ENCODE results near the gene IQSEC2.

The IQSEC2 gene

DNA sequence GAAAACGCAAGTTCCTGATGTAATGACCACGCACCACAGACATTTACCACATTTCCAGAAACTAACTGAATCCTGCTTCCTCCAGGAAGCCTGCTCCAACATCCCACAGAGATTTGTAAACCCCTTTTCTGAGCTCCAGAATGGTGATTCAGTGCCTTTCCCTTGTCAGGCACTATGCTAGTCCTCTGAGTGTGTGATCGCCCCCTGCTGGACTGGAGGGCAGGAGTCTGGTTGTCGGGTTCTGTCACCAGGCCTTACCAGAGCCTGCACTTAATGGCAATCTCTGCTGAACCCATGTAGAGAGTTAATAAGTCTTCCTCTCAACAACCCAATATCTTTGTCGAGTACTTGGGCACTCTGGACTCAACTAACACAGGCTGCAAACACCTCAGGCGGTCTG is 41.9 kb downstream of the IQSEC2 start:
- peak; percentile 70 for DNase-seq

DNA sequence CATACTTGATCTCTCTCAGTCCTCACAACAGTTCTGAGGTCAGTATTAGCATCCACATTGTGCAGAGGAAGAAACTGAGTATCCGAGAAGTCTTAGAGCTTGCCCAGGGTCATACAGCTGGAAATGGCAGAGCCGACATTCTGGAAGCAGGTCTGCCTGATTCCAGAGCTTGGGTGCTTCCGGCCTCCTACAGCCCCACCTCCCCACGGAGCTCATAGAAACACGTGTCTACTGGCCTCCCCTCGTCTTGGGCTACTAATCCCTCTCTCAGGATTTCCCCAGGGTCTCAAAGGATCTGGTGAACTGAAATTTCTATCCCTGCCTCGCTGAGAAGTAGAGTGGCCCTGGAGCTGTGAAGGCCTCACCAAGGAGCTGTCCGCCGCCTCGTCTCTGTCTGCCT is 44.3 kb downstream of the IQSEC2 start:
- DNase-seq = no peak

DNA sequence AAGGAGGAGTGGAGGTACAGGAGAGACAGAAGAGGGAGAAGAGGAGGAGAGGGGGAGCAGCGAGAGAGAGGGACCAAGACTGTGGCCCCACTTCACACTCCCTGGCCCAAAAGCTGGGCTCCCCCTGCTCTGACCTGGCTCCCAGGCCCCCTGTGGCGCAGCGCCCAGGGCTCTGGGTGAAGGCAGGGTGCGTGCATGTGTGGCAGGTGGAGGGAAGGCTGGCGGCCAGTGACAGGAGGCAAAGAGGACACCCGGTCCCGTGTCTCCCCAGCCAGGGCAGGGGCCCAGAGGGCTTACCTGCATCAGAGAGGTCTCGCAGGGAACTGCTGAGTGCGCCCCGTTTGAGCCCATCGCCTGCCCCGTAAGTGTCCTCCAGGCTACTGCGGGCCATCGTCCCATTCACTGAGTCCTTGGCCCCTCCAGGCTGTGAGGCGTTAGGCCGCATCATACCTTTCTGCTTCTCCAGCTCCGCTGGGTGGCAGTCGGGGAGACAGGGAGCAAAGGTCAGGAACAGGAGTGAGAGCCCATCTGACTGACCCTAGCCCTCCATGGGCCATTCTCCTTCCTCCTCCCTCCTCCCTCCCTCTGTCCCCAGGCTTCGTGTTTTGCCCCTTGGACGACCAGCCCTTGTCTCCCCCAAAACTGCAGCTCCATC is 45.2 kb downstream of the IQSEC2 start:
- no peak for DNase-seq

DNA sequence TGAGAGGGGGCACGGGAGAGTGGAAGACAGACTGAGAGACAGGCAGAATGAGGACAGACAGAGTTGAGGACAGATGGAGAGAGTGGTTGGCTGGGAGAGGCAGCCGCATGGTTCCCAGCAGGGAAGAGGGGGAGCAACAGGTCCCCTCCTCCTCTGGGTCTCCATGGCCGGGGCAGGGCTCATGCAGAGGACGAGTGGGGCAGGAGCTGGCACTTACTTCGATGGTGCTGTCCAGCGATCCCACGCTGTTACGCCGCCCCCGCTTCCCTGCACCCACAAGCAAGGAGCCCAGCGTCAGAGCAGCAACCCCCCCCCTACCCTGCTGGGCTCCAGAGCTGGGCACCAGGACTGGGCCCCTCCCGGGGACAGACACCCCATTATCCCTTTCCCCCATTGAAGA is 45.8 kb downstream of the IQSEC2 start:
- DNase-seq = no peak

DNA sequence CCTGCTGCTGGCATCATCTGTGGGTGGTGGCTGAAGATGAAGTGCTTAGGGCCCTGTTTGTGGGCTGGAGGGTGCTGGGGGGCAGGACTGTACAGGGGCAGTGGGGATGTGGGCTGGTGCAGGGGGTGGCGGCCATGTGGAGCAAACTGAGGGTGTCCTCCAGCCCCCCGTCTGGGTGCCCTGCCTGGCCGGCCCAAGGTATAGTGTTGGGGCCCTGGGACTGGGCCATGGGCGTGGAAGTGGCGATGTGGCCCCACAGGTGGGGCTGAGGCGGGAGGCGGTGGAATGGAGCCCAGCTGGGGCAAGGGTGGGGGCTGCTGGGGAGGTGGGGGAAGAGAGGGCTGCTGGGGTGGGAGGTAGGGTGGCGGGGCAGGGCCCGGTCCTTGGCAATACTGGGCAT is 46.9 kb downstream of the IQSEC2 start:
- DNase-seq = no peak

DNA sequence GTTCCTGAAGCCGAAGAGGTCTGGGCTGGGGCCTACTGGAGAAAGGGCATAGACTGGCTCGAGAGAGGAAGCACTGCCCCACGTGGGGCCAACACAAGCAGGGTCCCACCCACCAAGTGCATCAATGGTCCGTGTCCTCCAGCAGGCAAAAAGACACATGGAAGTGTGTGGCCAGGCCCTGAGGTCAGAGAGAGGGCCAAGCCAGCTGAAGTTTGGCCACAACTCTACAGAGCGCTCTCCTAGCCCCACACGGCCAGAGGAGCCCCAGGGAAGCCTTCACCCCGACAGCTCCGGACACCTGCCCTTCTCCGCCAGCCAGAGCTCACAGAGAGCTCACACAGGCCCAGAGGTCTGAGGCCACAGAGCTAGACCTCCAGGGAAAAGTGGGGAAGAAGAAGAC is 47.8 kb downstream of the IQSEC2 start:
- DNase-seq = no peak

DNA sequence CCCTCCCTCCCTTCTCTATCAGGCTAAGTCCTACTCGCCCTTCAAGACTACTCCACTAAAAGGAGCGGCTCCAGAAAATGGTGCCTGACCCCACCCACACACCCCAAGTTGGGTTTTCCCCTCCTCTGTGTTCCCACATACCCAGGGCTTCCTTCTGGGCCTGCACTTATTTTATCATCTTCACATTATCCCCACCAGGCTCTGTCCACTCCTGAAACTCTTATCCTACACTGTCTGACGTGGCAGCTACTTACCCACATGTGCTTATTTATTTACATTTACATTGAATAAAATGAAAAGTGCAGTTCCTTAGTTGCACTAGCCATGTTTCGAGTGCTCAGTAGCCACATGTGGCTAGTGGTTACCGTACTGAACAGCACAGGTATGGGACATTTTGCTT is 51.3 kb downstream of the IQSEC2 start:
- no peak for DNase-seq

DNA sequence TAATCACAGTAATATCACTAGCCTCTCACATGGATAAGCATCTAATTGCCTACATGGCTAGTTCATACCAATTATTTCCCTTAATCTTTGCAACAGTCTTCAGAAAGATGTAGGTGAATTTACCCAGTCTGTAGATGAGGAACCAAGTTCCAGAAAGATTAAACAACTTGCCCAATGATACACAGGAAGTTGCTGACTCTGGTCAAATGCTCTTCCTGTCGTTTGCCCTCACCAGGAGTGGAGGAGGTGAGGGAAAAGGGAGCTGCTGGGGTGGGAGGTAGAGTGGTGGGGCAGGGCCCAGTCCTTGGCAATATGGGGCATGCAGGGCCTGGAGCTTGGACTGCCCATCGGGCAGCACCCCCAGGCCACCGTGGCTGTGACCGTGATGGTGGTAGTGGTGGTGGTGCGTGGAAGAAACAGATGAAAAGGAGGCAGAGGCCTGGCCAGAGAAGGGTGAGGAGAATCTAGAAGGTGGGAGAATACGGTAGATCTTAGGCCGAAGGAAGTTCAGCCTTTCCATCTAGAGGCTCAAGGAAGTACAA is 54.1 kb downstream of the IQSEC2 start:
- DNase-seq = no peak

DNA sequence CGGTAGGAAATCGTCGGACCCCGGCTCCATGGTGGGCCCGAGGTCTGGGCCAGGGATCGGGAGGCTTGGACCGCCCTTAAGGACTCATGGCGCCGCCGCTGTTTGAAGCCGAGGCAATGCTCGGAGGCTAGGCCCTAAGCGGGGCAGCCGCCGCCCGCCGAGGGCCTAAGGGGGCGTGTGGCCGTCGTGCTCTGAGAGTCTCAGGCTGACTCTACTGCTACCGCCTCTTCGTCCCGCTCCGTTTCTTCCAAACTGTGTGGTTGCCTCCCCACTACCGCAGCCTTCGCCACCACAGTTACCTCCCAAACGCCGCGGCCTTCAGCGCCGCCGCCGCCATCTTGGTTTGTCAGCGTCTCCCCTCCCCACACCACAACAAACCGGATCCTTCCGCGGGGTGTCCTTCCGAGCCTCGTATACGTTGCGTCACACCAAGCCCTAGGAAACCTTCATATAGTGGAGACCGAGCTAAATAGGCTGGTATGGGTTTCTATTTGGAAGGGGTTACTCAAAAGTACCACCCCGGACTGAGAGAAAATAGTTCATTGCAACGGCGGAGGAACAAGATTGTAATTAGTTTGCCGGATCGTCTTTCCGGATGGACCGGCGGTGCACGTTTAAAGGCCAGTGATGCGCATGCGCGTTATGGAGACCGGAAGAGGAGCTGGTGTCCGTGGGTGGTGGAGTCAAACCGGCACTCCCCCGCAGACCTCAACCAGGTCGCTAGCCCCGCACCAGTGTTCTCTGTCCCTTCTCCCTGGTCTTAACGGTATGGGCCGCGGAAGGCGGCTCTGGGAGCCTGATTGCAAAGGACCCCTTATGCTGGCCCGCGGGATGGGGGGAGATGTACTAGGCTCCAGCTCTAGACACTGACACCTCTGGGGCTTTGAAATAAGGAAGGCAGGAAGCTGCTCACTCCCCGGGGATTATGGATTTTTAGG is 56.3 kb downstream of the IQSEC2 start, which contains the start of gene KDM5C:
Gene KDM5C (minus strand): TSS at position 348 of the 938 bp plus-strand sequence. CDS start 318 bp downstream, at position 30.
- DNase-seq = peak; percentile 91

DNA sequence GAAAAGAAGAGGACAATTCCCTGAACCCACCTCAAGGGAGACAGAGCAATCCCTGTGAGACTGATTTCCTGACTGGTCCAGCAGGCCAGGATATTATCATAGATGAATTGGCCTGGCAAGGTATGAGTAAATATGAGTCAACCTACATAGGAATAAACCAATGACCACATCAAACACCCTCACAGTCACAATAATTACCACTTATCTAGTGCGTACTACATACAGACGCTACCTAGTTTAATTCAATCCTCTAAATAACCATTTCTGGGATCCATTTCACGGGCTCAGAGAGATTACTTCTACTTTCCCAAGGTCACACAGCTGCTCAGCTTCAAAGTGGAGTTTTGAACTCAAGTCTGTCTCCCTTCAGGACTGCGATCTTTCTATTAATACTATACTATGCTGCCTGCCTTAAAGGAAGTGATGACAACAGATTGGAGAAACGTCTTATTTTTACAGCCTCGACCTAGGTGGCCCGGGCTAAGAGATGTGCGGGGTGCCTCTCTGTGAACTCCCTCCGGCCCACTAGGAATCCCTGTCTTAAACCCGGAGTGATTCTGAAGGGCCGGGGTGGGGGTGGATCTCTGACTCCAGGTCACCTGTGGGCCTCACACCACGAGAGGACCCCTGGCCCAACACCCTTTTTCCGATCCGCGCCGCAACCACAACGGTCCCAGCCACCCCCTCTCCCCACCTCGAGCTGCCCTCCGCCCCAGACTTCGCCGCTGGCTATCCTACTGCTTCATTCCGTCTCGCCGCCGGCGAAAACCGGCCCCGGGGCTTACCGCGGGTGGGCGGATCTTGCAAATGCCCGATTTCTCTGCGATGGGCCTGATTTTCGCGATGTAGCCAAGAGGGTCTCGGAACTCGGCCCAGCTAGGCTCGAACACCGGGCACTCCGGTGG is 57.2 kb downstream of the IQSEC2 start:
- DNase-seq = no peak

DNA sequence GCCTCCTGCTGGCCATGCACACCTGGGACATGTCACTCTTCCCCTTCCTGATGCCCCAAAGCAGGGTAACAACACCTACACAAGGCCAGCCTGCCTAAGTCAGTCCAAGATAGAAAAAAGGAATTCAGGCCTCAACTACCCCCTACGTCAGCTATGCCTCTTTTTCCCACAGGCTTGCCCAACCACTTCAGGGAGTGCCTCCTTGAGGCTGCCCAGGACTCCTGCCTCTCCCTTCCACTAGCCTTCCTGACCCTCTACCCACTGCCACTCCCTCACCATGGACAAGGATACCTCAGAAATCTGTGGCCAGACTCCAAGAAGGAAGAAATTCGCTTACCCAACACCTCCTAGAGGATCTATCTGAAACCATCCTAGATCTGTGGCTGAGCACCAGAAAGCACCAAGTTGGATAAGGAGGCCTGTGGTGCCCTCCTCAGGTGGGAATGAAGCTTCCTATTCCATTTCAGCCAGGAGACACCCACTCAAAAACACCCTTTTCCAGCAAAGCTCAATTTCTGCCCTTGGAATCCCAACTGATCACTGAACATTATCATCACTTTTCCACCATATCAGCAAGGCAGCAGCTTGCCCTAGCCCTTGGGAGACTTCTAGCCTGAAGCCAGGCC is 58.2 kb downstream of the IQSEC2 start:
- no peak for DNase-seq

Data from activated CD8-positive, alpha-beta memory T cell treated with anti-CD3 and anti-CD28 coated beads, Interleukin-2, amount 50 U/mL, for 4 hours (primary cell).